Measurements from ENCODE around the gene ASRGL1. TPM values are rescaled to one million over a fixed set of nuclear protein-coding genes. Genes with fewer than 3 reads are reported as not detected.

Gene ASRGL1
- total and polyA plus RNA-seq, 2 of the 13 experiments (the other 11 are each of a cell fraction or from before 2014, with no cell fraction given), result 50.8 to 97.5 TPM

GRCh38 chr11:62337303-62338181, at the start of gene ASRGL1 (continued):
- TF ChIP-seq ZNF407 (CRISPR knock-in tag; IDR thresholded peaks at IDR 0.05; ENCODE audit: not compliant biosample characterization) (peak; percentile 59), ZBTB49 (CRISPR knock-in tag; IDR thresholded peaks at IDR 0.05; ENCODE audit: borderline replicate concordance) (no peak), BRCA1 (CRISPR knock-in tag; IDR thresholded peaks at IDR 0.05) (no peak), RCOR2 (CRISPR knock-in tag; IDR thresholded peaks at IDR 0.05) (no peak), NFYB (CRISPR knock-in tag; IDR thresholded peaks at IDR 0.05) (no peak)

Data from HepG2 (cell line).